ENCODE data around the gene VPS36.

The VPS36 gene

GRCh38 chr13:52450793-52451116, 321 bp upstream of the VPS36 start:
- no peak for DNase-seq (ENCODE audit: low read depth in 2 of 2)
- H3K4me3 ChIP-seq (replicated peaks in 1 of 2; ENCODE audit: low read depth in 2 of 2, low read length in 2 of 2), result peak overlapping the region in 1 of 2 donors; percentile 4
- TF ChIP-seq CTCF (IDR thresholded peaks at IDR 0.05; ENCODE audit: low read depth, low read length), result peak; percentile 71

DNA sequence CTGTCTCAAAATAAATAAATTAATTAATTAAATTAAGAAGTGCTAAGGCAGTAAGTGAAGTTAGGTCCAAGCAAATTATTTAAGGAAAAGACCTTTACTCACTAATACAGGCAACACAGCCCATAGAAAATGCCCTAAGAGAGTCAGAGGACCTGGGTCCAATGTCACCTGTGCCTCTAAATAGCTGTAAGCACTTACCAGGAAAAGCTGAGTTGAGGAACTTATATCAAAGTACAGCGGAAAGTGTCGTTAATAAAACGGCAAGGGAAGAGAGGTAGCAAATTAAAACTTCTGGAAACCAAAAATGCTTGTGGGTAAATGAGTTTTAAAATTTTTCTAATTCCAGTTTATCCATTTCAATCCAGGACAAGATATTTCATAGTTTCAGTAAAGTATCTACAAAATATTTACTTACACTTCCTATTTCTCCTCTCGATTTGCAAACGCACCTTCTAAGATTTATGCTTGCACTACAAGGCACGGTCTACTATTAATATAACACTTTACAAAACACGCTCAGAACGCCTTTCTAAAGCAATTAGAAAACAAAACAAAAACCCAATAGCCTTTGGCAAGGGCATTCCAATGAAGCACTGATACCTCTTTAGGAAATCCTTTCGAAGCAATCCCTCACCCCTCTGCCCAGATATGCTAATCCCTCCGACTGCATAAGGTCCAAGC, 963 bp downstream of the VPS36 start:
- no peak for TF ChIP-seq CTCF (IDR thresholded peaks at IDR 0.05; ENCODE audit: low read depth, low read length)
- DNase-seq (ENCODE audit: low read depth in 2 of 2), result no peak

GRCh38 chr13:52447815-52448552, 2.5 kb downstream of the VPS36 start:
- no peak overlapping the region for H3K4me3 ChIP-seq (replicated peaks in 1 of 2; ENCODE audit: low read depth in 2 of 2, low read length in 2 of 2)
- DNase-seq (ENCODE audit: low read depth in 2 of 2), result no peak
- no peak for TF ChIP-seq CTCF (IDR thresholded peaks at IDR 0.05; ENCODE audit: low read depth, low read length)

More for the DNA sequence above, 963 bp downstream of the VPS36 start:
- peak overlapping the region; percentile 72 to 78 for H3K4me3 ChIP-seq (replicated peaks in 1 of 2; ENCODE audit: low read depth in 2 of 2, low read length in 2 of 2)

DNA sequence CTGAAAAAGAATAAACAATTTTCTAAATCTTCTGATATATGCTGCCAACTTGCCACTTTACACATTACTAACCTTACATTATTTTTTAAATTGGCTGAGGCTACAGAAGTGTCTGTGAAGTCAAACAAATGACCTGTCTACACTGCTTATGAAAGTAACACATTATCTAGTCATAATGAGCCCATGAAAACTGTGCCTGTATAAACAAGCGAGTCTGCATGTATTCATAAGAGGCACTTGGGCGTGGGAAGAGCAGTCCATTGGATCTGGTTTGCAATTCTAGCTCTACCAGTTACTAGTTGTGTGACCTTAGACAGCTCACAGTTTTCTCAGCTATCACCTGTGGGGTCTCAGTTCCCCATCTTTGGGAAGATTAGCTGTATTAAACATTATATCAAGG, 3.1 kb downstream of the VPS36 start:
- TF ChIP-seq CTCF (IDR thresholded peaks at IDR 0.05; ENCODE audit: low read depth, low read length), result no peak
- no peak for DNase-seq (ENCODE audit: low read depth in 2 of 2)
- no peak overlapping the region for H3K4me3 ChIP-seq (replicated peaks in 1 of 2; ENCODE audit: low read depth in 2 of 2, low read length in 2 of 2)

DNA sequence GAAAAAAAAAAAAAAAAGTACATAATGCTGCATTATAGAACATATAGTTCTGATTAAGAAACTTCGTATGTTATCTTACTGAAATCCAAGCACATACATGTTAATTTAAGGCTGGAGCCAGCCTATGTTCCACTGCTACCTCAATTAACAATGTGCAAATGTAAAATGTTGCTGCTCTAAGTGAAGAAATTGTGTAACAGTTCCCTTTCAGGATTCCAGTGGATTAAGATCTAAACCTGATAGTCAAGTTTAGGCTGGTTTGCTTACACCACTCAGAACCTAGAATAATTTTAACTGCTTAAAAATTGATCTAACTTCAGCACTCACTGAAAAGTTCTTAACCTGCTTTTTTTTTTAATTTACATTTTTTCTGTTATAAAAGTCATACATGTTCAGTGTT, 4.2 kb downstream of the VPS36 start:
- peak in 1 of 2 donors; percentile 14 for DNase-seq (ENCODE audit: low read depth in 2 of 2)
- TF ChIP-seq CTCF (IDR thresholded peaks at IDR 0.05; ENCODE audit: low read depth, low read length), result no peak
- H3K4me3 ChIP-seq (replicated peaks in 1 of 2; ENCODE audit: low read depth in 2 of 2, low read length in 2 of 2), result no peak overlapping the region

GRCh38 chr13:52432456-52432855, 18.0 kb downstream of the VPS36 start:
- DNase-seq (ENCODE audit: low read depth in 2 of 2), result no peak
- no peak overlapping the region for H3K4me3 ChIP-seq (replicated peaks in 1 of 2; ENCODE audit: low read depth in 2 of 2, low read length in 2 of 2)
- no peak for TF ChIP-seq CTCF (IDR thresholded peaks at IDR 0.05; ENCODE audit: low read depth, low read length)

Measured in cardiac fibroblast (primary cell).